Measurements from ENCODE around the gene CD164.
"Not testable (repeated sequence)": the region's sequence is repeated elsewhere in the genome, so short reads cannot be mapped to it uniquely, and the experiment has no call there.

The CD164 gene

GRCh38 chr6:109342506-109342905 lies 39.8 kb downstream of the CD164 start:
- TF ChIP-seq, protein P1, sequence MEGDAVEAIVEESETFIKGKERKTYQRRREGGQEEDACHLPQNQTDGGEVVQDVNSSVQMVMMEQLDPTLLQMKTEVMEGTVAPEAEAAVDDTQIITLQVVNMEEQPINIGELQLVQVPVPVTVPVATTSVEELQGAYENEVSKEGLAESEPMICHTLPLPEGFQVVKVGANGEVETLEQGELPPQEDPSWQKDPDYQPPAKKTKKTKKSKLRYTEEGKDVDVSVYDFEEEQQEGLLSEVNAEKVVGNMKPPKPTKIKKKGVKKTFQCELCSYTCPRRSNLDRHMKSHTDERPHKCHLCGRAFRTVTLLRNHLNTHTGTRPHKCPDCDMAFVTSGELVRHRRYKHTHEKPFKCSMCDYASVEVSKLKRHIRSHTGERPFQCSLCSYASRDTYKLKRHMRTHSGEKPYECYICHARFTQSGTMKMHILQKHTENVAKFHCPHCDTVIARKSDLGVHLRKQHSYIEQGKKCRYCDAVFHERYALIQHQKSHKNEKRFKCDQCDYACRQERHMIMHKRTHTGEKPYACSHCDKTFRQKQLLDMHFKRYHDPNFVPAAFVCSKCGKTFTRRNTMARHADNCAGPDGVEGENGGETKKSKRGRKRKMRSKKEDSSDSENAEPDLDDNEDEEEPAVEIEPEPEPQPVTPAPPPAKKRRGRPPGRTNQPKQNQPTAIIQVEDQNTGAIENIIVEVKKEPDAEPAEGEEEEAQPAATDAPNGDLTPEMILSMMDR (IDR thresholded peaks at IDR 0.05; ENCODE audit: low read depth, low read length): no peak
- no peak for DNase-seq (ENCODE audit: extremely low read depth, low read depth)

- TF ChIP-seq, protein P1 (IDR thresholded peaks at IDR 0.05; ENCODE audit: low read depth, low read length): no peak
- DNase-seq (ENCODE audit: extremely low read depth, low read depth): no peak
Observed at GRCh38 chr6:109340811-109341210, 41.5 kb downstream of the CD164 start.

DNA sequence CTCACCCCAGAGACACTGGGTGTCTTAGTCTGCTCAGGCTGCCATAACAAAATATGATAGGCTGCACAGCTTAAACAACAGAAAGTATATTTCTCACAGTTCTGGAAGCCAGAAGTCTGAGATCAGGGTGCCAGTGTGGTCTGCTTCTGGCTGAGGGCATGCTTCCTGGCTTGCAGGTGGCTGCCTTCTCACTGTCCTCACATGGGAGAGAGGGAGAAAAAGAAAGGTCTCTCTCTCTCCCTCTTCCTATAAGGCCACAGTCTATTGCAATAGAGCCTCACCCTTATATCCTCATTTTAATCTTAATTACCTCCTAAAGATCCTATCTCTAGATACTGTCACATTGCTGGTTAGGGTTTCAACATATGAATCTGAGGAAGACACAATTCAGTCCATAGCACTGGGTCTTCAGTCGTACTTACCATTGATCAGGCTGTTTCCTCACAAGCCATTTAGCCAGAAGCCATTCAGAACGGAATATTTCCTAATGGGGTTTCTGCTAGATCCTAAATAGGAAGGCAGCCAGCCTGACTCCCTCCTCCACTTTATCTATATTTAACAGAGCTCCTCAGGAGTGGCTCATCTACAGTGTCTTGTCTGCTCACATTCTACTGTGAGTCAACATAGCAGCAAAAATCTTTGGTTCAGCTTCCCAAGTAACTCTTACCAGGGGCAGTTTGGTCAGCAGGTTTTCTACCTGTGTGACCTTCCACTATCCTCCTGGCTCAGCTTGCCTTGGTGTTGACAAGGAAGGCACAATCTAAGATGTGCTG lies 42.2 kb downstream of the CD164 start:
- TF ChIP-seq, protein P1 (IDR thresholded peaks at IDR 0.05; ENCODE audit: low read depth, low read length): no peak
- DNase-seq (ENCODE audit: extremely low read depth, low read depth): no peak

GRCh38 chr6:109336221-109336961 lies 45.9 kb downstream of the CD164 start:
- no peak for DNase-seq (ENCODE audit: extremely low read depth, low read depth)
- TF ChIP-seq, protein P1 (IDR thresholded peaks at IDR 0.05; ENCODE audit: low read depth, low read length): no peak

DNA sequence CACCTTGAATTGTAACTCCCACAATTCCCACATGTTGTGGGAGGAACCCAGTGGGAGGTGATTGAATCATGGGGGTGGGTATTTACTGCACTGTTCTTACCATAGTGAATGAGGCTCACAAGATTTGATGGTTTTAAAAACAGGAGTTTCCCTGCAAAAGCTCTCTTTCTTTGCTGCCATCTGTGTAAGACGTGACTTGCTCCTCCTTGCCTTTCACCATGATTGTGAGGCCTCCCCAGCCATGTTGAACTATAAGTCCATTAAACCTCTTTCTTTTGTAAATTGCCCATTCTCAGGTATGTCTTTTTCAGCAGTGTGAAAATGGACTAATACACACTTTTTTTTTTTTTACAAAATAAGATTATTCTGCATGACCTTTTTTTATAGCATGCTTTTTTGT lies 48.4 kb downstream of the CD164 start:
- DNase-seq (ENCODE audit: extremely low read depth, low read depth): not testable (repeated sequence)

GRCh38 chr6:109332748-109333147 lies 49.5 kb downstream of the CD164 start:
- DNase-seq (ENCODE audit: extremely low read depth, low read depth): no peak
- TF ChIP-seq, protein P1 (IDR thresholded peaks at IDR 0.05; ENCODE audit: low read depth, low read length): no peak

DNA sequence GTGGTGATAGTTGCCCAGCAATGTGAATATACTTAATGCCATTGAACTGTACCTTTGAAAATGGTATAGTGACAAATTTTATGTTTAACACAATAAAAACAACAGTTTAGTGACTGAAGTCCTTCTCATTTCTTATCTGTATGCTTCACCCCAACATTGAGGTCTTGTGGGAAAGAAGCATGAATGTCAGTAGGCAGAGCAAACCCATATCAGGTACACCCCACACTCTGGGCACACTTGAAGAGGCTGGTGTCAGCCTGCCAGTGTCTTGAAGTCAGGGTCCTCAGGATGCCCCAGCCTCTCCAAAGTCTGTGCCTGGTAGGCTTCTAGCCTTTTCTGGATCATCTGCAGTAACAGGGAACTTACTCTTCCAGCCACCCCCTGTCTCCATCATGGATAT lies 51.2 kb downstream of the CD164 start:
- DNase-seq (ENCODE audit: extremely low read depth, low read depth): no peak
- TF ChIP-seq, protein P1 (IDR thresholded peaks at IDR 0.05; ENCODE audit: low read depth, low read length): no peak
